Peyer's patch (tissue), 4 donors: ENCODE measurements around the gene ENPP7.

Experiments
- CTCF ChIP-seq, 6 experiments: fragments of 450-650 bp in 4 of 6; fragments of 200-600 bp in 2 of 6; sonication (generic) in 1 of 6; IDR thresholded peaks; one replicate each; pipeline ENCODE4 v1.5.1; 2017 to 2019; ENCODE audit warnings: antibody characterized with exemption in 6 of 6, mild to moderate bottlenecking in 3 of 6, moderate library complexity in 1 of 6
- POLR2A ChIP-seq, 2 donors: fragments of 450-650 bp; IDR thresholded peaks; one replicate each; pipeline ENCODE4 v1.5.1; 2017; ENCODE audit warnings: antibody characterized with exemption in 2 of 2, mild to moderate bottlenecking in 2 of 2, moderate library complexity in 2 of 2

- no peak for TF ChIP-seq CTCF (IDR thresholded peaks at IDR 0.05)
- TF ChIP-seq POLR2A (IDR thresholded peaks at IDR 0.05), result no peak
Measured at GRCh38 chr17:79790805-79791734, 60.3 kb downstream of the ENPP7 start.
